Measurements from ENCODE around the gene STPG1. TPM values are rescaled to one million over a fixed set of nuclear protein-coding genes. Genes with fewer than 3 reads are reported as not detected.

Gene STPG1
- total and polyA plus RNA-seq, 2 of the 13 experiments (the other 11 are each of a cell fraction or from before 2014, with no cell fraction given): 3.4 to 4.3 TPM

DNA sequence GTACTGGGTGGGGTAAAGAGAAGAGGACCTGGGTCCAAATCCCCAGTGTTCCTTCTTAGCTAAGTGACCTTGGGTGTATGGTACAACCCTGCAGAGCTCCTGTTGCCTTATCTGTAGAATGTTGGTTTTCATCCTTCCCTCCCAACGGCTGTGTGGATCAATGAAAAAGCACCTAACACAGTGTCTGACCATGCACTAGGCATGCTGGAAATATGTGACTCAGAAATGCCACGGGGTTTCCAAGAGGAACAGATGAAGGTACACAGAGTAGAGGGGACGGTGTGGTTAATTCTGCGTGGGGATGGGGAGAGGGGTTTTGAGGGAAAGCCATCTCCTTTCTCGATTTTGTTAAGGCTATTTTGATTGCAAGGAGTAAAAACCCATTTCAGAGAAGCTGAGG is 10.6 kb upstream of the STPG1 start:
- no peak for ATAC-seq
- no peak overlapping the region for H3K27ac ChIP-seq (ENCODE audit: extremely low read length, insufficient read depth, low read length)
- peaks cover 0 to 10% of the 10 kb centered on the region in 2 experiments; a peak in 1 of 5 replicates for H3K36me3 ChIP-seq (replicated peaks in 1 of 2; ENCODE audit: control insufficient read depth in 1 of 2, insufficient read depth in 2 of 2, low read length in 2 of 2)
- FAIRE-seq: no peak
- H3K4me1 ChIP-seq (ENCODE audit: insufficient read depth, low read length): 0 out of 2 replicates have a peak, but pooled peaks cover 6% of the 10 kb centered on the region
- WGBS (ENCODE audit: low lambda C conversion rate): 58% methylated on average over 5 of the region's 5 CpGs
- no peaks in the 10 kb centered on the region for H3K9me3 ChIP-seq (ENCODE audit: low read length)
- H3K27me3 ChIP-seq (ENCODE audit: control insufficient read depth in 1 of 2, insufficient read depth in 2 of 2, low read length in 2 of 2): no peaks in the 10 kb centered on the region
- ChIA-PET CTCF (ENCODE audit: low intra/inter-chr PET ratio, low total read pairs) (no interaction called here), POLR2A (interaction anchor here (1.1 kb wide), 1 partner anchor 9 kb away, joined by 5 read pairs; the partner anchor contains the start of gene NIPAL3)
- H3K9ac ChIP-seq (ENCODE audit: insufficient read depth, low read depth, low read length): no peak overlapping the region
- no peaks in the 10 kb centered on the region for H3K79me2 ChIP-seq (ENCODE audit: insufficient read depth, low read length)
- H4K20me1 ChIP-seq (ENCODE audit: insufficient read depth, low read length): no peaks in the 10 kb centered on the region
- BruUV-seq (replicated peaks): no TSS peak
- no peak for DNase-seq (ENCODE audit: low spot score)
- intact Hi-C loops (cut with micrococcal nuclease; ENCODE audit: unreplicated experiment) (no loop called here), in situ Hi-C loops (cut with HindIII; ENCODE audit: extremely low pct_ligation_motif_present, low pct_unique_long_range_greater_than_20kb) (no loop called here)
- no peak overlapping the region for H3K4me2 ChIP-seq (ENCODE audit: low read depth, low read length)
- no peak overlapping the region for H2AFZ ChIP-seq (ENCODE audit: low read length)
- no peak overlapping the region for H3K4me3 ChIP-seq (replicated peaks in 1 of 3; ENCODE audit: insufficient read depth in 1 of 3, low read depth in 2 of 3, low read length in 3 of 3)
- TF ChIP-seq STAG1 (CRISPR knock-in tag; IDR thresholded peaks at IDR 0.05) (no peak), ZSCAN31 (CRISPR knock-in tag; IDR thresholded peaks at IDR 0.05; ENCODE audit: low read depth) (no peak), KDM4B (CRISPR knock-in tag; IDR thresholded peaks at IDR 0.05) (no peak), AKNA (CRISPR knock-in tag; IDR thresholded peaks at IDR 0.05; ENCODE audit: borderline replicate concordance) (no peak), RFX1 (IDR thresholded peaks at IDR 0.05) (no peak), GATAD2A (CRISPR knock-in tag; IDR thresholded peaks at IDR 0.05) (no peak), TBP (CRISPR knock-in tag; IDR thresholded peaks at IDR 0.05) (no peak), ZNF7 (CRISPR knock-in tag; IDR thresholded peaks at IDR 0.05) (no peak), ZNF225 (CRISPR knock-in tag; IDR thresholded peaks at IDR 0.05) (no peak)
- TF ChIP-seq, protein P1, sequence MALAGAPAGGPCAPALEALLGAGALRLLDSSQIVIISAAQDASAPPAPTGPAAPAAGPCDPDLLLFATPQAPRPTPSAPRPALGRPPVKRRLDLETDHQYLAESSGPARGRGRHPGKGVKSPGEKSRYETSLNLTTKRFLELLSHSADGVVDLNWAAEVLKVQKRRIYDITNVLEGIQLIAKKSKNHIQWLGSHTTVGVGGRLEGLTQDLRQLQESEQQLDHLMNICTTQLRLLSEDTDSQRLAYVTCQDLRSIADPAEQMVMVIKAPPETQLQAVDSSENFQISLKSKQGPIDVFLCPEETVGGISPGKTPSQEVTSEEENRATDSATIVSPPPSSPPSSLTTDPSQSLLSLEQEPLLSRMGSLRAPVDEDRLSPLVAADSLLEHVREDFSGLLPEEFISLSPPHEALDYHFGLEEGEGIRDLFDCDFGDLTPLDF (CRISPR knock-in tag; IDR thresholded peaks at IDR 0.05): no peak
- TF ChIP-seq, protein P2, sequence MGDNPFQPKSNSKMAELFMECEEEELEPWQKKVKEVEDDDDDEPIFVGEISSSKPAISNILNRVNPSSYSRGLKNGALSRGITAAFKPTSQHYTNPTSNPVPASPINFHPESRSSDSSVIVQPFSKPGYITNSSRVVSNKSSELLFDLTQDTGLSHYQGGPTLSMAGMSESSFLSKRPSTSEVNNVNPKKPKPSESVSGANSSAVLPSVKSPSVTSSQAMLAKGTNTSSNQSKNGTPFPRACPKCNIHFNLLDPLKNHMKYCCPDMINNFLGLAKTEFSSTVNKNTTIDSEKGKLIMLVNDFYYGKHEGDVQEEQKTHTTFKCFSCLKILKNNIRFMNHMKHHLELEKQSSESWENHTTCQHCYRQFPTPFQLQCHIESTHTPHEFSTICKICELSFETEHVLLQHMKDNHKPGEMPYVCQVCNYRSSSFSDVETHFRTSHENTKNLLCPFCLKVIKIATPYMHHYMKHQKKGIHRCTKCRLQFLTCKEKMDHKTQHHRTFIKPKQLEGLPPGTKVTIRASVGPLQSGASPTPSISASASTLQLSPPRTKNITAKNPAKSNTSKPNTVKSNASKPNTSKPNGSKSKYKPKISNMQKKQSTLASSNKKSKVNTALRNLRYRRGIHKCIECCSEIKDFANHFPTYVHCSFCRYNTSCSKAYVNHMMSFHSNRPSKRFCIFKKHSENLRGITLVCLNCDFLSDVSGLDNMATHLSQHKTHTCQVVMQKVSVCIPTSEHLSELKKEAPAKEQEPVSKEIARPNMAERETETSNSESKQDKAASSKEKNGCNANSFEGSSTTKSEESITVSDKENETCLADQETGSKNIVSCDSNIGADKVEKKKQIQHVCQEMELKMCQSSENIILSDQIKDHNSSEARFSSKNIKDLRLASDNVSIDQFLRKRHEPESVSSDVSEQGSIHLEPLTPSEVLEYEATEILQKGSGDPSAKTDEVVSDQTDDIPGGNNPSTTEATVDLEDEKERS (CRISPR knock-in tag; IDR thresholded peaks at IDR 0.05): no peak

Measured in HepG2 (cell line).